Measurements from ENCODE around the gene TMEM74B. TPM values are rescaled to one million over a fixed set of nuclear protein-coding genes. Genes with fewer than 3 reads are reported as not detected.

The TMEM74B gene
- total RNA-seq, 4 donors from 2014 or later, result 11.6 to 87.6 (median 30.2) TPM

DNA sequence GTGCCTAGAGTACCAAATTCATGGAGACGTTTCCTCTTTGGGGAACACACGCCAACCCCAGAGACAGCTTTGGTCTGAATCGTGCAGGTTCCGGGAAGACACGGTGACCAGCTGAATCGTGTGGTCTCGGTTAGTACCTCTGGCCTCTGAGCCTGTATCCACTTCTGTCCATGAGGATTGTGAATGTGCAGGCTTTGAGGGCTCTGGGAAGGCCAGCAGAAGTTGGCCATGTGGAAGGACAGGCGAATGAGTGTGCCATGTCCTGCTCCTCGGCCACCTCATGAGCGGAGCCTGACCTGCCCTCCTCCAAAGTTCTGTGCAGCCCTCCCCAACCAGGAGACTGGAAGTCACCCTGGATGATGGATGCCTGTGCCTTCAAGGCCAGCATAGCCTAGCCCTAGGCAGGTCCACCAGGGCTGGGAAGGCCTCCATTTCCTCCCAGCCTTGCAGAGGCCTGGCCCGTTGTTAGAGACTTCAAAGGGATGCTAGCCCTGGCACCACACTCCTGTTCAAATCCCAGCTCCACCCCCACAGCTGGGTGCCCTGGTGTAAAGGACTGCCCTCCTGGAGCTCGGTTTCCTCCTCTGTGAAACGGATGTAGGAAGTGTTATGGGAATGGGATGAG is 1.7 kb upstream of the TMEM74B start:
- Histone ChIP-seq H3K36me3 (no peaks in the 10 kb centered on the region), H3K4me1 (peaks cover 0 to 27% (median 7%) of the 10 kb centered on the region in 4 donors), H3K27me3 (no peaks in the 10 kb centered on the region), H3K27ac (peak overlapping the region in 2 of 4 donors; percentile 62), H3K9me3 (no peaks in the 10 kb centered on the region), H3K4me3 (no peak overlapping the region)
- TF ChIP-seq POLR2A (IDR thresholded peaks at IDR 0.05), result no peak
- TF ChIP-seq, protein P1, sequence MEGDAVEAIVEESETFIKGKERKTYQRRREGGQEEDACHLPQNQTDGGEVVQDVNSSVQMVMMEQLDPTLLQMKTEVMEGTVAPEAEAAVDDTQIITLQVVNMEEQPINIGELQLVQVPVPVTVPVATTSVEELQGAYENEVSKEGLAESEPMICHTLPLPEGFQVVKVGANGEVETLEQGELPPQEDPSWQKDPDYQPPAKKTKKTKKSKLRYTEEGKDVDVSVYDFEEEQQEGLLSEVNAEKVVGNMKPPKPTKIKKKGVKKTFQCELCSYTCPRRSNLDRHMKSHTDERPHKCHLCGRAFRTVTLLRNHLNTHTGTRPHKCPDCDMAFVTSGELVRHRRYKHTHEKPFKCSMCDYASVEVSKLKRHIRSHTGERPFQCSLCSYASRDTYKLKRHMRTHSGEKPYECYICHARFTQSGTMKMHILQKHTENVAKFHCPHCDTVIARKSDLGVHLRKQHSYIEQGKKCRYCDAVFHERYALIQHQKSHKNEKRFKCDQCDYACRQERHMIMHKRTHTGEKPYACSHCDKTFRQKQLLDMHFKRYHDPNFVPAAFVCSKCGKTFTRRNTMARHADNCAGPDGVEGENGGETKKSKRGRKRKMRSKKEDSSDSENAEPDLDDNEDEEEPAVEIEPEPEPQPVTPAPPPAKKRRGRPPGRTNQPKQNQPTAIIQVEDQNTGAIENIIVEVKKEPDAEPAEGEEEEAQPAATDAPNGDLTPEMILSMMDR (IDR thresholded peaks at IDR 0.05), result no peak
- no peak for DNase-seq

DNA sequence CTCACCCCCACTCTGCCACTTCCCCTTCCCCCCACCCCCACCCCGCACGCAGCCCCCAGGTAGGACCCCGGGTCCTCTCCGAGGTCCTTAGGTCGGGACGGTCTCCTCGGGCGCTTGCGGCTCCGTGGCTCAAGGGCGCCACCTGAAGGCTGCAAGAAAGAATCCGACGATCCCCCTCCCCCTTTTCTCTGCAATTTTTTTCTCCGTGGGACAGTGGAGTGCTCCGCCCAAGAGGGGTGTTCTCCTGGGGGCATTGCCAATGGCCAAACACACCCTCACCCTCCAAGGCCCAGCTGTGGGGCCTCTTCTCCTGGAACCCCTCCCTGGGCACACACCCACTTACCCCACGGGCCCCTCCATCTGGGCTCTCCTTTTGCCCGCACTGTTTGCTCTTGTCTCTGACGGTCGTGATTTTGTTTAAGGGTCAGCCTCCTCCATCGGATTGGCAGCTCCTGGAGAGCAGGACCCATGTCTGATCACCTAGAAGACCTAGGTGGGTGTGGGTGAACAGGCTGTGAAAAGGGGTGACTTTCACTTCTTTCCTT is 1.1 kb upstream of the TMEM74B start:
- peak overlapping the region in 3 of 4 donors; percentile 32 to 62 (median 62) for H3K27ac ChIP-seq
- no peaks in the 10 kb centered on the region for H3K9me3 ChIP-seq
- H3K27me3 ChIP-seq, result no peaks in the 10 kb centered on the region
- no peak for TF ChIP-seq POLR2A (IDR thresholded peaks at IDR 0.05)
- TF ChIP-seq, protein P1 (IDR thresholded peaks at IDR 0.05), result peak in 4 of 6 experiments; percentile 44 to 69 (median 64)
- peaks cover 0 to 5% (median 0%) of the 10 kb centered on the region in 3 donors for H3K36me3 ChIP-seq
- DNase-seq, result peak in 2 of 3 donors; percentile 72 to 81
- peaks cover 0 to 27% (median 7%) of the 10 kb centered on the region in 4 donors for H3K4me1 ChIP-seq
- H3K4me3 ChIP-seq, result peak overlapping the region; percentile 42 to 85 (median 61)

DNA sequence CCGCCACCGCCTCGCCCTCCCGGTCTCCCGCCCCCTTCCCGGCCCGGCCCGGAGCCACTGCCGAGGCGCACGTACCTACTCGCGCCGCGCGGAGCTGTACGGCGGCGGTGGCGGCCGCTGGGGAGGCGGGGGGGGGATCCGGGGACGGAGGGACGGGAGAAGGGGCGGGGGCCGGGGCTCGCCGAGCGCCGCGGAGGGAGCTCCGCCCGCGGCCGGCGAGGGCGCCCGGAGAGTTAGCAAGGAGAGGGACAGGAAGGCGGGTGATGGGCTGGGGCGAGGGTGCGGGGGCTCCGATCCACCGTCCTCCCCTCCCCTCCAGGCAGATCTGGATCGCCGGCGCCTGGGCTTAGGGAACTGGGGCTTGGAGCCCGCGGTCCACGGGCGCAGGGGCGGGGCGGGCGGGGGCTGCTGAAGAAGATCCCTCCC is 548 bp upstream of the TMEM74B start:
- TF ChIP-seq POLR2A (IDR thresholded peaks at IDR 0.05), result no peak
- TF ChIP-seq, protein P1 (IDR thresholded peaks at IDR 0.05), result no peak
- peaks cover 0 to 27% (median 7%) of the 10 kb centered on the region in 4 donors for H3K4me1 ChIP-seq
- H3K4me3 ChIP-seq, result peak overlapping the region; percentile 42 to 85 (median 61)
- no peaks in the 10 kb centered on the region for H3K27me3 ChIP-seq
- H3K27ac ChIP-seq, result peak overlapping the region in 3 of 4 donors; percentile 32 to 62 (median 62)
- H3K9me3 ChIP-seq, result no peaks in the 10 kb centered on the region
- peaks cover 0 to 10% (median 0%) of the 10 kb centered on the region in 3 donors for H3K36me3 ChIP-seq
- peak in 1 of 3 donors; percentile 65 for DNase-seq

DNA sequence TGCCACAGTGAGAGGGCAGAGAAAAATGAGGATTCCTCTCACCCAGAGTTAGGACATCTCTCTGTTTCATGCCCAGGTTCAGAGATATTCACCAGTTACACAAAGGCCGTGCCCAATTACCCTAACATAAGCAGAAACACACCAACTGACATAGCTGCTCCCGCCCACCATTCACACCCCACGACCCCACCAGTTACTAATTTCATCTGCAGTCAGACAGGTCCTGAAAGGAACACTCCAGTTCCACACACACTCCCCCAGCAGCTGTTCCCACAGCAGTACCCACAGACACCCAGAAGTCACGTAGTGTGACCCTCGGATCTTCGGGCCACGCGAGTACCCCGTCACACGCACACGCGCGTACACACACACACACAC is 532 bp downstream of the TMEM74B start:
- DNase-seq, result no peak
- Histone ChIP-seq H3K27ac (no peak overlapping the region), H3K4me1 (peaks cover 0 to 27% (median 7%) of the 10 kb centered on the region in 4 donors), H3K27me3 (no peaks in the 10 kb centered on the region), H3K9me3 (no peaks in the 10 kb centered on the region), H3K4me3 (peak overlapping the region in 2 of 4 donors; percentile 73 to 85), H3K36me3 (peaks cover 0 to 10% (median 0%) of the 10 kb centered on the region in 3 donors)
- TF ChIP-seq, protein P1 (IDR thresholded peaks at IDR 0.05), result no peak
- TF ChIP-seq POLR2A (IDR thresholded peaks at IDR 0.05), result no peak

DNA sequence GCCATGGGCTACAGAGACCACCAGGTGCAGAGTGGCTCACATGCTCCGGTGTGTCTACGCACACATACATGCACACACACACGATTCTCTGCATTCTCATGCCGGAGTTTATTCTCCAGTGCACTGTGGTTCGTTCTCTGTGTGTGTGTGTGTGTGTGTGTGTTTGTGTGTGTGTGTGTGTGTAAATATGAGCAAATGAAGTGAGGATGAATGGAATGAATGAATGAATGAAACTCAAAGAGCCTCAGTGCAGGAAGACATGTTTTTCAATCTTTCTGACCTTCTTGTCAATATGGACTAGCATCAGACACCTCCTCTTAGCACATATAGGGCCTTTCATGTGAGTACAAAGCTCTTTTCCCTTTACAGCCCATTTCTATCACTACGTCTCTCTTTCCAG is 1.6 kb downstream of the TMEM74B start:
- no peaks in the 10 kb centered on the region for H3K27me3 ChIP-seq
- H3K9me3 ChIP-seq, result no peaks in the 10 kb centered on the region
- no peak for TF ChIP-seq POLR2A (IDR thresholded peaks at IDR 0.05)
- TF ChIP-seq, protein P1 (IDR thresholded peaks at IDR 0.05), result no peak
- DNase-seq, result no peak
- peaks cover 0 to 10% (median 0%) of the 10 kb centered on the region in 3 donors for H3K36me3 ChIP-seq
- H3K4me3 ChIP-seq, result no peak overlapping the region
- peaks cover 0 to 23% (median 7%) of the 10 kb centered on the region in 4 donors for H3K4me1 ChIP-seq
- H3K27ac ChIP-seq, result no peak overlapping the region
